ES-I3 (cell line): ENCODE measurements around the gene DDX27.
"Not testable (repeated sequence)": the region's sequence is repeated elsewhere in the genome, so short reads cannot be mapped to it uniquely, and the experiment has no call there.

Experiments
- H3K36me3 ChIP-seq: 2 replicates; pipeline ENCODE4 v1.6.1; 2013; ENCODE audit warnings: mild to moderate bottlenecking, low read length, control low read depth, moderate library complexity; ENCODE audit not compliant: insufficient read depth
- H3K4me1 ChIP-seq: 2 replicates; pipeline ENCODE4 v1.6.1; 2013; ENCODE audit warnings: mild to moderate bottlenecking, control low read depth, low read length; ENCODE audit not compliant: insufficient read depth
- H3K9ac ChIP-seq: 2 replicates; pipeline ENCODE4 v1.6.1; 2013; ENCODE audit warnings: low read depth, mild to moderate bottlenecking, low read length, moderate library complexity
- H3K9me3 ChIP-seq: 2 replicates; pipeline ENCODE4 v1.6.1; 2013; ENCODE audit warnings: mild to moderate bottlenecking, low read length, moderate library complexity; ENCODE audit not compliant: control insufficient read depth, insufficient read depth

Gene DDX27

GRCh38 chr20:49218739-49219090 is 501 bp upstream of the DDX27 start:
- Histone ChIP-seq H3K9ac (peak overlapping the region; percentile 61; the same call in 1 of the 2 replicates), H3K36me3 (peaks cover 14% of the 10 kb centered on the region)

GRCh38 chr20:49219924-49220831 is 962 bp downstream of the DDX27 start:
- Histone ChIP-seq H3K9me3 (no peaks in the 10 kb centered on the region), H3K9ac (peak overlapping the region; percentile 61), H3K4me1 (no peaks in the 10 kb centered on the region), H3K36me3 (peaks cover 24% of the 10 kb centered on the region)

More at GRCh38 chr20:49218739-49219090, 501 bp upstream of the DDX27 start:
- H3K4me1 ChIP-seq, H3K9me3 ChIP-seq: not testable (repeated sequence)

- Histone ChIP-seq H3K9ac (no peak overlapping the region), H3K36me3 (peaks cover 33% of the 10 kb centered on the region), H3K4me1 (no peaks in the 10 kb centered on the region; the same call in 1 of the 2 replicates), H3K9me3 (no peaks in the 10 kb centered on the region)
Observed at GRCh38 chr20:49225896-49226295, 6.7 kb downstream of the DDX27 start.

- Histone ChIP-seq H3K36me3 (peaks cover 28% of the 10 kb centered on the region), H3K4me1 (no peaks in the 10 kb centered on the region; the same call in 1 of the 2 replicates), H3K9ac (no peak overlapping the region), H3K9me3 (no peaks in the 10 kb centered on the region)
Observed at GRCh38 chr20:49228676-49229075, 9.5 kb downstream of the DDX27 start.

- Histone ChIP-seq H3K9ac (no peak overlapping the region), H3K9me3 (no peaks in the 10 kb centered on the region), H3K4me1 (no peaks in the 10 kb centered on the region; the same call in 1 of the 2 replicates), H3K36me3 (peaks cover 26% of the 10 kb centered on the region)
Observed at GRCh38 chr20:49229381-49229780, 10.2 kb downstream of the DDX27 start.

GRCh38 chr20:49230021-49230420 is 10.8 kb downstream of the DDX27 start:
- peaks cover 24% of the 10 kb centered on the region for H3K36me3 ChIP-seq
- H3K9me3 ChIP-seq = no peaks in the 10 kb centered on the region
- no peak overlapping the region for H3K9ac ChIP-seq
- H3K4me1 ChIP-seq = no peaks in the 10 kb centered on the region; the same call in 1 of the 2 replicates

- Histone ChIP-seq H3K36me3 (peaks cover 29% of the 10 kb centered on the region), H3K9ac (no peak overlapping the region), H3K9me3 (no peaks in the 10 kb centered on the region), H3K4me1 (no peaks in the 10 kb centered on the region; the same call in 1 of the 2 replicates)
Observed at GRCh38 chr20:49230561-49231133, 11.4 kb downstream of the DDX27 start.

GRCh38 chr20:49231471-49231870 is 12.3 kb downstream of the DDX27 start:
- Histone ChIP-seq H3K4me1 (no peaks in the 10 kb centered on the region; the same call in 1 of the 2 replicates), H3K36me3 (peaks cover 33% of the 10 kb centered on the region), H3K9ac (no peak overlapping the region), H3K9me3 (no peaks in the 10 kb centered on the region)

- H3K9me3 ChIP-seq = no peaks in the 10 kb centered on the region
- H3K36me3 ChIP-seq = peaks cover 33% of the 10 kb centered on the region
- no peak overlapping the region for H3K9ac ChIP-seq
- H3K4me1 ChIP-seq = no peaks in the 10 kb centered on the region; the same call in 1 of the 2 replicates
Observed at GRCh38 chr20:49233226-49233625, 14.0 kb downstream of the DDX27 start.

GRCh38 chr20:49234831-49235230 is 15.6 kb downstream of the DDX27 start:
- Histone ChIP-seq H3K9me3 (no peaks in the 10 kb centered on the region), H3K36me3 (peaks cover 35% of the 10 kb centered on the region), H3K9ac (no peak overlapping the region), H3K4me1 (no peaks in the 10 kb centered on the region; the same call in 1 of the 2 replicates)

GRCh38 chr20:49236301-49236700 is 17.1 kb downstream of the DDX27 start:
- Histone ChIP-seq H3K36me3 (peaks cover 40% of the 10 kb centered on the region), H3K9ac (no peak overlapping the region), H3K4me1 (no peaks in the 10 kb centered on the region), H3K9me3 (no peaks in the 10 kb centered on the region)

- H3K4me1 ChIP-seq = no peaks in the 10 kb centered on the region
- no peaks in the 10 kb centered on the region for H3K9me3 ChIP-seq
- no peak overlapping the region for H3K9ac ChIP-seq
- peaks cover 44% of the 10 kb centered on the region for H3K36me3 ChIP-seq
Observed at GRCh38 chr20:49237531-49237930, 18.3 kb downstream of the DDX27 start.

GRCh38 chr20:49245921-49246740 is 26.9 kb downstream of the DDX27 start:
- Histone ChIP-seq H3K36me3 (peaks cover 30% of the 10 kb centered on the region), H3K9ac (no peak overlapping the region), H3K4me1 (no peaks in the 10 kb centered on the region), H3K9me3 (no peaks in the 10 kb centered on the region)

- H3K9me3 ChIP-seq = no peaks in the 10 kb centered on the region
- no peak overlapping the region for H3K9ac ChIP-seq
- H3K4me1 ChIP-seq = no peaks in the 10 kb centered on the region
- H3K36me3 ChIP-seq = peaks cover 35% of the 10 kb centered on the region
Observed at GRCh38 chr20:49247169-49247723, 28.0 kb downstream of the DDX27 start.
